GM18520 (cell line): ENCODE data around the gene ZNF160.
"Not testable (repeated sequence)": the region's sequence is repeated elsewhere in the genome, so short reads cannot be mapped to it uniquely, and the experiment has no call there.

Experiments
- ATAC-seq: cut with Tn5 transposase; IDR thresholded peaks from one replicate; pipeline ENCODE4 v1.9.1; 2021; ENCODE audit not compliant: unreplicated experiment

Gene ZNF160

DNA sequence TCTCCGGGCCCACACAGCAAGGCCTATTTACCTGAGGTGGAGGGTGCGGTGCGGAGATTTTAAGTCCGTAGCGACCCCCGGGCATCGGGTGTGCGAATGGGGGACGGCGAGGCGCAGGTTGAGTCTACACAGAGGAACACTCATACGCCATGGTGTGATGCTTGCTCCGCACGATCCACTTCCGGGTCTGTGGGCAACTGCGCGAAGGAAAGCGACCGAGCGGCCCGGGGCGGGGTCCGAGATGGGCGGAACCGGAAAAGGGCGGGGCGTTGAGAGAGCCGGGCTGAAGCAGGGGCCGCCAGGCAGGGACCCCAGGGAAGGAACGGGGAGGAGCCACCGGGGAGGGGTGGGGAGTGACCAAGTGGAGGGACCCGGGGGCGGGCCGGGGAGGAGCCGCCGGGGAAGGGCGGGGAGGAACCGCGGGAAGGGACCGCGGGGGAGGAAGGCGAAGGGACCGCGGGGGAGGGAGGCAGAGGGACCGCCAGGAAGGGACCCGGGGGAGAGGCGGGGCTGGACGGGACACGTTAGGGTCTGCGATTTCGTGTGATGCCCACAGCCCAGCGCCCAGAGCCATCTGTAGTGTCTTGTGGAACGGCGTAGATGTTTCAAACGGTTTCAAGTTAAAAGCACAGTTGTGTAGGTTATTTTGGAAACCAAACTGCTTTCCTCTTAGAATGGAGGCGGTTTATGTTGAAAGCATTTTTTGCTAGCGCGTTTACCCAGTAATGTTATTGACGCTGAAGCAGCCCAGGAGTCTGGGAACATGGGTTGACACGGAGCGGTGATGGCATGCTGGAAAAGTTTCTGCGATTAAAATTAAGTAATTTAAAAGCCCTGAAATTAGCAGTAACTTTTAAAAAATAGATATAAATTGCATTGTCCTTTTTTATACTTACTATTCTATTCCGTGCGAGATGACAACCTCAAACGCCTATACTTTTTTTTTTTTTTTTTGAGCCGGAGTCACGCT, at the start of gene ZNF160:
ZNF160 (minus strand) TSS at position 189 of the 970 bp plus-strand sequence. CDS start 17,146 bp downstream, outside the sequence.
- ATAC-seq, result peak; percentile 86

DNA sequence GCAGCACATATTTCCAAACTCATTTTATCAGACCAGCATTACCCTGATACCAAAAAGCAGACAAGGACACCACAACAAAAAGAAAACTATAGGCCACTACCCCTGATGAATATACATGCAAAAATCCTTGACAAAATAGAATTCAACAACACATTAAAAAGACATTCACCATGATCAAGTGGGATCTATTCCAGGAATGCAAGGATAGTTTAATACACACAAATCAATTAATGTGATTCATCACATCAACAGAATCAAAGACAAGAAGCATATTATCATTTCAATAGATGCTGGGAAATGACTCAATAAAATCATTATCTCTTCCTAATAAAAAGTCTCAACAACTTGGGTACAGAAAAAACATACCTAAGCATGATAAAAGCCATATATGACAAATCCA, 44.4 kb upstream of the ZNF160 start:
- ATAC-seq, result no peak

DNA sequence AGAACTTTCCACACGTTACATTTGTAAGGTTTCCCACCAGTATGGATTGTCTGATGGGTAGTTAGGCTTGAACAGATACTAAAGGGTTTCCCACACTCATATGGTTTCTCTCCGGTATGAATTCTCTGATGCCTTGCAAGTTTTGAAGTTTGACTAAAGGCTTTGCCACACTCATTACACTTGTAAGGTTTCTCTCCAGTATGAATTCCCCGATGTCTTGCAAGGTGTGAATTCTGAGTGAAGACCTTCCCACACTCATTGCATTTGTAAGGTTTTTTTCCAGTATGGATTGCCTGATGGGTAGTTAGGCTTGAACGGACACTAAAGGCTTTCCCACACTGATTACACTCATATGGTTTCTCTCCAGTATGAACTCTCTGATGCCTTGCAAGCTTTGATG, 37.1 kb upstream of the ZNF160 start:
- ATAC-seq, result no peak

DNA sequence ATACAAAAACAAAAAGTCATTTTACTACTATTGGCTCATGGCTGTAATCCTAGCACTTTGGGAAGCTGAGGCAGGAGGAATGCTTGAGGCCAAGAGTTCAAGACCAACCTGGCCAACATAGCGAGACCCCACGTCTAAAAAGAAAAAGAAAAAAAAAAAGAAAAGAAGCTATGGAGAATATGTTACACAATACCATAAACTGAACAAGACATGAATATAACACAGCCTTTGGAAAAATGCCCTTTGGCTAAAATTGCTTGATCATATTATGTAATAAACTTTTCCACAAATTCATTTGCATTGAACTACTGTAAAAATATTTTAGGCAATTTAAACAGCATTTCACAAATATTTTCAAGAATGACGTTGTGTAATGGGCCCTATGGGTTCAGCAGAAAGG, 33.2 kb upstream of the ZNF160 start:
- no peak for ATAC-seq

DNA sequence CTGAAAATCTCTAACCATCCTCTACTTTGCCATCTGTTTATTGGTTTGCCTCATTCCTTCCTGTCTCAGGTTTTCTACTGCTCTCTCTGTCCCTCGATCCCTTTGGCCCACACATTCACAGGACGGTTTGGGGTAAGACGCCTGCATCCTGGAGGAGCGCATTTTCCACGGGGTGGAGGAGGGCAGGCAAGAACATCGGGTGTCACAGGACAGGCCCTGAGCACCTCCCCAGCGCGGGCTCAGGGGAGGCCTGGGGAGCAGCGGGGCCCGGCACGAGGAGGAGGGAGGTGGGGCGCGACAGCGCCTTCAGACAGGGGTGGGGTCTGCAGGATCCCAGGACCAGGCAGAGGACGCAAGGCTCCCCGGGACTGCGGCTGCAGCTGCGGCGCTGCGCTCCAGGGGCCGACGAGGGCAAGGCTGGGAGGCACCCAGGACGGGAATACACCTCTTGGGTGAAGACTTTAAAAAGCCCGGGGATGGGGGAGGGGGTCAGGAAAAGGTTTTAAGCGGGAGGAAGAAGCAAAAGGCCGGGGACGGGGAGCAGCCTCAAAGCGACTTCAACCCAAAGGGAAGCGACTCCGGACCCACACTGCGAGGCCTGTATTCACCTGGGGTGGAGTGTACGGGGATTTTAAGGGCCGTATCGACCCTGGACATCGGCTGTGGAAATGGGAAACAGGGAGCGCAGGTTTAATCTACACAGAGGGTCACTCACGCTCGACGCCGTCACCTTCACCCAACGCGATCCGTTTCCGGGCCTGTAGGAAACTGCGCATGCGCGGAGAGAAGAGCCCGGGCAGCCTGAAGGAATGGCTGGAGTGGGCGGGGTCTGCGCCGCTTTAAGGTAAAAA, 29.1 kb upstream of the ZNF160 start, which contains the start of gene ZNF415:
ZNF415 (minus strand) TSS at position 770 of the 851 bp plus-strand sequence. CDS start 10,234 bp downstream, outside the sequence.
- ATAC-seq, result no peak

DNA sequence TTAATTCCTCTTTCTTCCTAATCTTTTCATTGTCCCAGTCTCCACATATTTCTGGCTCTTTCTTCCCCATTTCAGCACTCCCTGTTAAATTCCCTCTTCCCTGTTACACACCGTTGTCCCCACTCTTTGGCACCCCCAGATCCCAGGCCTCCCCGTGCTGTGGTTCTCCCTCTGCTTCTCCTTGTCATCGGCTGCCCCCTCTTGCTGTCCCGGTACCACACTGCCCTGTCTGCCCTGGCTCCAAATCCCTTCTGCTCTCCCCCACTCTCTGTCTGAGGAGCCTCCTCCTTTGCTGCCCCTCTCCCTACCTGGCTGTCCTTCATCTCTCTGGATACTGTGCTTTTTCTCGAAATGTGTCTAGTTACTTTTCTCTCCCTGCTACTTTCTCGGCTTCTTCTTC, 28.5 kb upstream of the ZNF160 start:
- no peak for ATAC-seq

DNA sequence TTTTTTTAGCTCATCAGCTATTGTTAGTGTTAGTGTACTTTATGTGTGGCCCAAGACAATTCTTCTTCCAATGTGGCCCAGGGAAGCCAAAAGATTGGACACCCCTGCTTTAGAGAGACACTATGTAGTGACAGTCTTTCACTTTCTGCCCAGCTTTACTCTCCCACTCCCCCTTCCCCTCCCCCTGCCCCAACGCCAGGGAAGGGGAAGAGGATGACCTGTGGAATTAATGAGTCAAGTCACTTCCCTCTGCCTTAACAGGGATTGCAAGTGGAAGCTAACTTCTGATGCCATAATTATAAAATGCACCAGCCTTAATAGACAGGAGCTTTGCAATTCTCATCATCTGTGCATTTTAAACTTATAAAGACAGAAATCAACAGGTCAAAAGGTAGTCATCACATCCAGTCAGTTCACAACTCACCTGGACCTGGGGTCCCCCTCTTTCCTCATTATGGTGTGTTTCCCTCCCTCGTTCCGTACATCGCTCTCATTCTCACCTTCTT, 27.9 kb upstream of the ZNF160 start:
- no peak for ATAC-seq

DNA sequence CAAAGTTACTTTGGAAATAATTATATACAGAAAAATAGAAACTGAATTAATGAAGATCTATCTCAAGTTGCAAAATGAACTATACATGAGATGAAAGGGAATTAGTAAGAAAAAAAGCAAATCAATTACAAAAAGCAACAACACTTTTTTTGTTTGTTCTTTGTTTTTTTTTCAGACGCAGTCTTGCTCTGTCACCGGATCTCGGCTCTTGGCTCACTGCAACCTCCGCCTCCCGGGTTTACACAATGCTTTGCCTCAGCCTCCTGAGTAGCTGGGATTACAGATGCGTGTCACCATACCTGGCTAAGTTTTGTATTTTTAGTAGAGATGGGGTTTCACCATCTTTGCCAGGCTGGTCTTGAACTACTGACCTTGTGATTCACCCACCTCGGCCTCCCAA, 27.3 kb upstream of the ZNF160 start:
- ATAC-seq, result no peak

DNA sequence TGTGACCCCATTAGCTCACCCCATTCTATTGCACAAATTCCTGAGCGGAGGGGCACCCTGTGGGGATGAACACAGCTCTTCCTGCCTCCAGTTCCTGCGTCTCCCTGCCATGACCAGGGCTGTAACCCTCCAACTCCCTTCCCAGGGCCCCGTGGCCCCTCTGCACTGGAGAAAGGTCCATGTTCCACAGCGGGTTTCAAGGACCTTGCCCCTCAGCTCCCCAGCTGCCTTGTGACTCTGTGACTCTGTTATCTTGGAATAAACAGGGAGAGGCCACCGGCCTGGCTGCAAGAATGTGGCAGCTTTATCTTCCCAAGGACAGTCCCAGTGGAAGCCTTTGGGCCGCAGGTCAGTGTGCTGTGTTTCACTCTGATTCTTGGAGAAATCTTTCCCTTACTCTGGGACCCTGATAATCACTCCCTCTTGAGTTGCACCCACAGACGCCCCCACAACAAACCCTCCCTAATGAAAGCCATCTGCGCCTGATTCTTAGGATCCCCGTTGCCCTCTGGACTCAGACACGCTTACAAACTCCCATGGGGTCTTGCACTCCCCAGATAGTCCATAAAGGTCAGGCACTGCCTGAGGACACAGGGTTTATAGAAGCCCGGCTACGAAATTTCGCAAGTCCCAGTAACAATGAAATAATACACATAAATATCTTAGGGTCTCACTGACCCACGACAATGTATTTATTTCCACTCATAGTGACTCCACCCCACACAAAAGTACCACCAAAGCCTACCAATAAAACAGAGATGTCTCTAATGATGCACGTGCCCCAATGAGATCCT, 23.7 kb upstream of the ZNF160 start:
- not testable (repeated sequence) for ATAC-seq

DNA sequence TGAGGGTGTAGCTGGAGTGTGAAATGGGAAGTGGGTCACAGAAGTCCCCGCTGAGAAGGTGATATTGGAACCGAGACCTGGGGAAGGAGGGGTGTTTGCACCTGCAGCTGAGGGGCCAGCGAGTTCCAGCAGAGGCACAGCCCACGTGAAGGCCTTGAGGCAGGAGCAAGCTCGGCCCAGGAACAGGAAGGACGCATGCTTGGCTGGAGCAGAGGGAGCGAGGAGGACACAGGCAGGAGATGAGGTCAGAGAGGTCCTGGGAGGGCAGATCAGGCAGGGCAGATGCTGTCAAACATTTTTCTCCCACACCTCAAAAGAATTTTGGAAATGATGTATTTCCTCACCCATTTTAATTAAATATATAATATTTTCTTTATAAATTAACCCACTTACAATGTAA, 20.2 kb upstream of the ZNF160 start:
- ATAC-seq, result no peak

DNA sequence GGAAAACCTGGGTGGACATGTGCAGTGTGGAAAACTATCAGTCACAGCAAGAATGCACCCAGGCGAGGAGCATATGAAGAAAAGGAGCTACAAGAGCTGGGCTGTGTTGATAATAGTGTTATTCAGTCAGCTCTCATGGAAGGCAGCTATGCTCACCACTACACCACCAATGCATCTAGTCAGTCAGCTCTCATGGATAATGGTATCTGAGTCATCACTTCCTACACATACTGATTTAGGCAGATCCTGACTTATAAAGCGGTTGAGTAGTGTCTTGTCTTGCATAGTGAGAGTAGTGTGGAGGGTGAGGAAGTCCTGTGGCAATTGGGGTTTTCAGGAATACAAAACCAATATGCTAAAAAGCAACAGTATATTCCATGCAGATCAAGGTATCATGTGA, 9.1 kb upstream of the ZNF160 start:
- ATAC-seq, result no peak

DNA sequence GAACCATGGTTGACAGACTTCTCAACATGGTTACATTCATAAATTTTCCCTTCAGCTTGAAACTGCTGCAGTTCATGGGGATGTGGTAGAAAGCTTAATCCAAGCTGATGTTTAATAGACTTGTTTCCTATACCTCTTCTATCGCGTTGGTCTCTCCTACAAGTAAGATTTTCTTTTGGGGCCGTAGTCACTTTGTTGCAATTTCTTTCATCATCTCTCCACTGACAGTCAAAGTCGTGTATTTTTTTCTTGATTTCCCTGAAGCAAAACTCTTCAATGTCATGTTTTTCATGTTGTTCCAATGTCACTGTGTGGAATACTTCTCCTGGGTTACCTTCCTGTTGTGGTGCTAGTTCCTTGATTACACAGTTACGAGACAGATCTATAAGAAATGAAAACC, 6.3 kb upstream of the ZNF160 start:
- no peak for ATAC-seq

DNA sequence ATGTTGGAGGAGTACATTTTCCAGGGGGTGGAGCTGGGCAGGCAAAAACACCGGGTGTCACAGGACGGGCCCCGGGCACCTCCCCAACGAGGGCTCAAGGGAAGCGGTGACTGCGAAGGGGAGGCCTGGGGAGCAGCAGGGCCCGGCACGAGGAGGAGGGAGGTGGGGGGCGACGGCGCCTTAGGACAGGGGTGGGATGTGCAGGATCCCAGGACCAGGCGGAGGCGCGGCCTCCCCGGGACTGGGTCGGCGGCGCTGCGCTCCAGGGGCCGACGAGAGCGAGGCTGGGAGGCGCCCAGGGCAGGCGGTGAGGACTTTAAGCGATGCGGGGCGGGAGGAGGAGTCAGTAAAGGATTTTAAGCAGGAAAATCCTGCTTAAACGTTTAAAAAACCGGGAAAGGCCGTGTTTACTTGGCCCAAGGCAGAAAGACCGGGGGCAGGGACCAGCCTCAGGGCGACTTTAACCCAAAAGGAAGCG, 427 bp downstream of the ZNF160 start:
- peak; percentile 6 for ATAC-seq

DNA sequence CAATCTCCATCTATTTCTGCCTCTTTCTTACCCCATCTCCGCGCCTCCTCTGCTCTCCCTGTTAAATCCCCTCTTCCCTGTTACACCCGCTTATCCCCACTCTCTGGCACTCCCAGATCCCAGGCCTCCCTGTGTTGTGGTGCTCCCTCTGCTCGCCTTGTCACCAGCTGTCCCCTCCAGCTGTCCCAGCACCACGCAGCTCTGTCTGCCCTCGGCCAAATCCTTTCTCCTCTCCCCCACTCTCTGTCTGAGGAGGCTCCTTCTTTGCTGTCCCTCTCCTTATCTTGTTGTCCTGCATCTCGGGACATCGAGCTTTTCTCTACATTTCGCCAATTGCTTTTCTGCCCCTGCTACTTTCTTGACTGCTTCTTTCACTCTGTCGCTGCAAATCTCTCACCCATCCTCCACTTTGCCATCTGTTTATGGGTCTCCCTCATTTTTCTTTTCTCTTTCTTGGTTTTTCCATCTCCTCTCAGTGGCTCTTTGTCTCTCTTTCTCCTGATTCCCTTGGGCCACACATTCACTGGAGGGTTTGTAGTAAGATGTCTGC, 941 bp downstream of the ZNF160 start:
- no peak for ATAC-seq

DNA sequence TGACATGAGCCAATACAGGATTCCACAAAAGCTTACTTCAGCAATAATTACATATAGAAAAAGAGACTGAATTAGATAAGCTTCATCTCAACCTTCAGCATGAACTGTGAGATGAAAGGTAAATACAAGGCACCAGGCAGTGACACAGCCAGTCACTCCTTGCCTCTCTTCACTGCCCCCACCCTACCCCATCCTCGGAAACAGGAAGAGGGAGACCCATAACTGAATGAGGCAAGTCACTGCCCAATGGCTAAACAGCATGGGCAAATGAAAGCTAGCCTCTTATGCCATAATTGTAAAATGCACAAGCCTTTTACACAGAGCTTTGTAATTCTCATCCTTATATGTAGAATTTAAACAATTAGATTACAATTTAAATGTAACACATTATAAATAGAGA, 1.7 kb downstream of the ZNF160 start:
- ATAC-seq, result no peak

DNA sequence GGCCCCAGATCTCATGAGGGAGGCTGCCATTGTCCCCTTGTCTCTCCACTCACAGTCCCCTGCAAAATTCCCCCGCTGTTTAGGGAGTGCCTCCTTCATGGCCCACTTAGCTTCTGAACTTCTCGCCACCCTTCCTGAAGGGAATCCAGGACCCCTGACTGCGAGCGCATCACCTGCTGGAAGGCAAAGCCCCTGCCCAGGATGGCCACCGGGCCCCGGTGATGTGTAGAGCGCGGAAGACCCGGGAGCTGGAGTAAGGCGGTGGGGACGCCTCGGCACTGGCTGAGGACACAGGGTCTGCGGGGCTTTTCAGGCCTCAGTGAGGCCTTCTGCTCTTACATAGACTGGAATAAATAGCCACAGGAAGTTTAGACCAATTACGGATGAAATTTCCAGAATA, 4.7 kb downstream of the ZNF160 start:
- not testable (repeated sequence) for ATAC-seq

DNA sequence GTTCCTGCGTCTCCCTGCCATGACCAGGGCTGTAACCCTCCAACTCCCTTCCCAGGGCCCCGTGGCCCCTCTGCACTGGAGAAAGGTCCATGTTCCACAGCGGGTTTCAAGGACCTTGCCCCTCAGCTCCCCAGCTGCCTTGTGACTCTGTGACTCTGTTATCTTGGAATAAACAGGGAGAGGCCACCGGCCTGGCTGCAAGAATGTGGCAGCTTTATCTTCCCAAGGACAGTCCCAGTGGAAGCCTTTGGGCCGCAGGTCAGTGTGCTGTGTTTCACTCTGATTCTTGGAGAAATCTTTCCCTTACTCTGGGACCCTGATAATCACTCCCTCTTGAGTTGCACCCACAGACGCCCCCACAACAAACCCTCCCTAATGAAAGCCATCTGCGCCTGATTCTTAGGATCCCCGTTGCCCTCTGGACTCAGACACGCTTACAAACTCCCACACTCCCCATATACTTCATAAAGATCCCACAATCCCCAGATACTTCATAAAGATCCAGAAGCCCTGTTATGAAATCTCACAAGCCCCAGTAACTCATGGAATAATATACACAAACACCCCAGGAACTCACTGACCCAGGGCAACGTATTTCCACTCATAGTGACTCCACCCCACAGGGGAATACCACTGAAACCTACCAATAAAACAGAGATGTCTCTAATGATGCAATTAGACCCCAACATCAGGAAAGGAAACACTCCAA, 6.1 kb downstream of the ZNF160 start:
- ATAC-seq, result not testable (repeated sequence)

DNA sequence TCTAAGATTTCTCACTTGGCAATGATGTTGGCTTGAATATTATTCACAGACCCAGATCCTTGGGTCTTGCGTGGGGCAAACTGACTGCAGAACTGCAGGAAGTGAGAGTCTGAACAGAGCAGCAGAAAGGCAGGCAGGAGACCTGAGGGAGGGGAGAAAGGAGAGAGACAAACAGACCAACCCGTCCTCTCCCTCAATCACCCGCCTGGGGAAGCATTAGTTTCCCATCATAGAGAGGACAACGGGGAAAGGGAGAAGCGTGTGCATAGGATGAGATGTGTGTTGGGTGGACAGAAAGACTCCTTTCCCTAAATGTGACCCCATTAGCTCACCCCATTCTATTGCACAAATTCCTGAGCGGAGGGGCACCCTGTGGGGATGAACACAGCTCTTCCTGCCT, 6.6 kb downstream of the ZNF160 start:
- not testable (repeated sequence) for ATAC-seq

DNA sequence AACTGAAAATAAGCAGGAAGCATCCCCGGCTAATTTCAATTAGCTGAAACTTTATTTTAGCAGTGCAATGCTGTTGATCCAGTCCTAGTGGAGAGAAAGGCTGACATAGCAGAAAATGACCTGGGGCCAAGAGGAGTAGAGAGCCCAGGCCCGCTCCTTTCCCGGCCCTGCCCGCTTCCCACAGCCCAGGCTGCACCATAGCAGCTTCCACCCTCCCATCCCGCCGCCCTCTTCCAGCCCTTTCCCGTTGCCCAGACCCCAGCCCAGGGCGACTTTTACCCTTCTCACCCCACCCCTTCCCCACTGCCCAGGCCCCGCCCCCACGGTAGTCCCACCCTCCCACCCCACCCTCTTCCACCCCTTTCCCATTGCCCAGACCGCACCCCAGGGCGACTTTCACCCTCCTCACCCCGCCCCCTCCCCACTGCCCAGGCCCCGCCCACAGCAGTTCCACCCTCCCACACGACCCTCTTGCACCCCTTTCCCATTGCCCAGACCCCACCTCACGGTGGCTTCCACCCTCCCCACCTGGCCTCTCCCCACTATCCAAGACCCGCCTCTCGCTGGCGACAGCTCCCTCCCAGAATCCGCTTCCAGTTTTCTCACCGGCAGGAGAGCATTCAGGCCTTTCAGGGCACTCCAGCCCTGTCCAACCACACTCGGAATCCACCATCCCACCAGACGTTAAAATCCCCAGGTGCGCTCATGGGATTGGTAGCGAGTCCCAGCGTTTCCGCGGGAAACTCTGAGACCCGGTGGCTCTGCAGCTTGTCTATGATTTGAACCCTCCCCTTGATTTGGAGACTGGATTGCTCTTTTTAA, 8.3 kb downstream of the ZNF160 start:
- no peak for ATAC-seq
